GM12878 (cell line): ENCODE data around the gene CORO7. TPM values are rescaled to one million over a fixed set of nuclear protein-coding genes. Genes with fewer than 3 reads are reported as not detected.

Experiments used
- BHLHE40 ChIP-seq, 2 experiments: fragments of 450-650 bp in 1 of 2; IDR thresholded peaks; 2 replicates each; pipeline ENCODE4 v1.6.1; 2011 to 2017; ENCODE audit warnings: low read depth in 2 of 2, borderline replicate concordance in 1 of 2, improper control_type of control experiment in 1 of 2, low read length in 1 of 2, mild to moderate bottlenecking in 1 of 2
- CREM ChIP-seq: IDR thresholded peaks from 2 replicates; pipeline ENCODE4 v1.6.1; 2014; ENCODE audit warnings: antibody characterized with exemption, low read depth
- CTCF ChIP-seq, 3 experiments: IDR thresholded peaks in 2 of 3; conservative IDR thresholded peaks in 1 of 3; 2 replicates each; pipeline ENCODE4 v1.5.1; 2011; ENCODE audit warnings: low read depth in 3 of 3, low read length in 3 of 3, mild to moderate bottlenecking in 3 of 3, control low read depth in 2 of 3, moderate library complexity in 2 of 3, inconsistent platforms in 1 of 3, mixed read lengths in 1 of 3; ENCODE audit not compliant: control insufficient read depth in 2 of 3, insufficient read depth in 1 of 3; ENCODE audit errors: extremely low read depth in 1 of 3
- DPF2 ChIP-seq: fragments of 450-650 bp; IDR thresholded peaks from 2 replicates; pipeline ENCODE4 v1.6.1; 2017; ENCODE audit warnings: mild to moderate bottlenecking
- HDGF ChIP-seq: fragments of 450-650 bp; IDR thresholded peaks from 2 replicates; pipeline ENCODE4 v1.6.1; 2016; ENCODE audit warnings: antibody characterized with exemption
- IKZF2 ChIP-seq, 2 experiments: fragments of 450-650 bp; IDR thresholded peaks; 2 replicates each; pipeline ENCODE4 v1.6.1; 2017; ENCODE audit warnings: mild to moderate bottlenecking in 2 of 2, moderate library complexity in 2 of 2
- KDM1A ChIP-seq: fragments of 200-600 bp; sonication (generic); IDR thresholded peaks from 2 replicates; pipeline ENCODE4 v1.6.1; 2016; ENCODE audit warnings: borderline replicate concordance
- MEF2B ChIP-seq: fragments of 450-650 bp; IDR thresholded peaks from 2 replicates; pipeline ENCODE4 v1.6.1; 2018; ENCODE audit warnings: mild to moderate bottlenecking, moderate library complexity; ENCODE audit not compliant: partially characterized antibody, poor library complexity, severe bottlenecking
- MTA3 ChIP-seq: IDR thresholded peaks from 2 replicates; pipeline ENCODE4 v1.6.1; 2012; ENCODE audit warnings: low read length, inconsistent platforms, borderline replicate concordance
- NR2C2 ChIP-seq: IDR thresholded peaks from 2 replicates; pipeline ENCODE4 v1.6.1; 2011; ENCODE audit warnings: borderline replicate concordance, low read depth; ENCODE audit not compliant: control insufficient read depth, insufficient read length
- NR2F1 ChIP-seq: fragments of 450-650 bp; conservative IDR thresholded peaks from 2 replicates; pipeline ENCODE4 v1.6.1; 2017; ENCODE audit warnings: mild to moderate bottlenecking
- RFX5 ChIP-seq: IDR thresholded peaks from 2 replicates; pipeline ENCODE4 v1.6.1; 2011; ENCODE audit warnings: low read depth, low read length, improper control_type of control experiment
- SMARCA5 ChIP-seq: fragments of 450-650 bp; IDR thresholded peaks from 2 replicates; pipeline ENCODE4 v1.6.1; 2017; ENCODE audit warnings: mild to moderate bottlenecking
- SP1 ChIP-seq: IDR thresholded peaks from one replicate; pipeline ENCODE4 v1.6.1; 2011; ENCODE audit warnings: low read depth, low read length
- SRF ChIP-seq, 2 experiments: IDR thresholded peaks; 2 replicates each; pipeline ENCODE4 v1.6.1; 2011; ENCODE audit warnings: low read depth in 2 of 2, low read length in 2 of 2, mild to moderate bottlenecking in 1 of 2, moderate library complexity in 1 of 2
- polyA plus RNA-seq, 11 experiments: library from polyadenylated mRNA; depleted of rRNA in 4 of 11; unstranded in 6 of 11; stranded (reverse) in 5 of 11; fragments of >200 nt; fragmentation: Nextera tagmentation in 4 of 11; fragmentation: Illumina TruSeq in 1 of 11; extraction: Ambion mirVana in 4 of 11; extraction: Trizol in 1 of 11; gene quantifications; 1 replicate in 1 of 11; 2 replicates in 10 of 11; pipeline versions ENCODE4 v1.2.1 to v1.2.3, GENCODE V29; 2011 to 2016; ENCODE audit warnings: inconsistent platforms in 2 of 11, missing spikeins in 2 of 11, low read depth in 1 of 11
- total RNA-seq, 4 experiments: library from RNA; depleted of rRNA in 3 of 4; stranded (reverse); fragments of >200 nt in 3 of 4; fragmentation: Illumina TruSeq in 1 of 4; extraction: Trizol in 1 of 4; gene quantifications; 2 replicates each; pipeline versions ENCODE4 v1.2.1 to v1.2.3, GENCODE V29; 2013 to 2021
- TF ChIP-seq, protein P1 (sequence below): fragments of 450-650 bp; IDR thresholded peaks from 2 replicates; pipeline ENCODE4 v1.6.1; 2016; ENCODE audit warnings: mild to moderate bottlenecking
- TF ChIP-seq, protein P2 (sequence below): fragments of 450-650 bp; conservative IDR thresholded peaks from 2 replicates; pipeline ENCODE4 v1.6.1; 2017; ENCODE audit warnings: mild to moderate bottlenecking, moderate library complexity
- TF ChIP-seq, protein P3 (sequence below): fragments of 450-650 bp; IDR thresholded peaks from 2 replicates; pipeline ENCODE4 v1.6.1; 2017; ENCODE audit warnings: low read depth, mild to moderate bottlenecking, moderate library complexity
- TF ChIP-seq, protein P4 (sequence below): fragments of 450-650 bp; IDR thresholded peaks from 2 replicates; pipeline ENCODE4 v1.6.1; 2017; ENCODE audit warnings: antibody characterized with exemption, mild to moderate bottlenecking, moderate library complexity

The CORO7 gene
- total and polyA plus RNA-seq, 10 of the 15 experiments (the other 5 are each of a cell fraction or from before 2014, with no cell fraction given) = 0.64 to 89.2 (median 43.7) TPM

- TF ChIP-seq, protein P1, sequence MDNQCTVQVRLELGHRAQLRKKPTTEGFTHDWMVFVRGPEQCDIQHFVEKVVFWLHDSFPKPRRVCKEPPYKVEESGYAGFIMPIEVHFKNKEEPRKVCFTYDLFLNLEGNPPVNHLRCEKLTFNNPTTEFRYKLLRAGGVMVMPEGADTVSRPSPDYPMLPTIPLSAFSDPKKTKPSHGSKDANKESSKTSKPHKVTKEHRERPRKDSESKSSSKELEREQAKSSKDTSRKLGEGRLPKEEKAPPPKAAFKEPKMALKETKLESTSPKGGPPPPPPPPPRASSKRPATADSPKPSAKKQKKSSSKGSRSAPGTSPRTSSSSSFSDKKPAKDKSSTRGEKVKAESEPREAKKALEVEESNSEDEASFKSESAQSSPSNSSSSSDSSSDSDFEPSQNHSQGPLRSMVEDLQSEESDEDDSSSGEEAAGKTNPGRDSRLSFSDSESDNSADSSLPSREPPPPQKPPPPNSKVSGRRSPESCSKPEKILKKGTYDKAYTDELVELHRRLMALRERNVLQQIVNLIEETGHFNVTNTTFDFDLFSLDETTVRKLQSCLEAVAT = no peak
- TF ChIP-seq, protein P2, sequence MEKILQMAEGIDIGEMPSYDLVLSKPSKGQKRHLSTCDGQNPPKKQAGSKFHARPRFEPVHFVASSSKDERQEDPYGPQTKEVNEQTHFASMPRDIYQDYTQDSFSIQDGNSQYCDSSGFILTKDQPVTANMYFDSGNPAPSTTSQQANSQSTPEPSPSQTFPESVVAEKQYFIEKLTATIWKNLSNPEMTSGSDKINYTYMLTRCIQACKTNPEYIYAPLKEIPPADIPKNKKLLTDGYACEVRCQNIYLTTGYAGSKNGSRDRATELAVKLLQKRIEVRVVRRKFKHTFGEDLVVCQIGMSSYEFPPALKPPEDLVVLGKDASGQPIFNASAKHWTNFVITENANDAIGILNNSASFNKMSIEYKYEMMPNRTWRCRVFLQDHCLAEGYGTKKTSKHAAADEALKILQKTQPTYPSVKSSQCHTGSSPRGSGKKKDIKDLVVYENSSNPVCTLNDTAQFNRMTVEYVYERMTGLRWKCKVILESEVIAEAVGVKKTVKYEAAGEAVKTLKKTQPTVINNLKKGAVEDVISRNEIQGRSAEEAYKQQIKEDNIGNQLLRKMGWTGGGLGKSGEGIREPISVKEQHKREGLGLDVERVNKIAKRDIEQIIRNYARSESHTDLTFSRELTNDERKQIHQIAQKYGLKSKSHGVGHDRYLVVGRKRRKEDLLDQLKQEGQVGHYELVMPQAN = peak; percentile 41; the same call in 1 of the 2 replicates
- TF ChIP-seq RFX5 (no peak), SP1 (no peak), MTA3 (no peak), NR2F1 (peak; percentile 91), IKZF2 (IDR thresholded peaks at IDR 0.05) (peak; percentile 65 to 67), DPF2 (peak; percentile 100), CREM (no peak), SRF (IDR thresholded peaks at IDR 0.05; ENCODE audit: low read depth in 2 of 2, low read length in 2 of 2) (no peak), MEF2B (peak; percentile 55), SMARCA5 (peak; percentile 66; the same call in 1 of the 2 replicates), CTCF (IDR thresholded peaks at IDR 0.05 in 2 of 3, conservative IDR thresholded peaks at IDR 0.05 in 1 of 3; ENCODE audit: control insufficient read depth in 2 of 3, extremely low read depth in 1 of 3, insufficient read depth in 1 of 3, low read depth in 3 of 3, low read length in 3 of 3) (peak; percentile 61 to 77 (median 67)), KDM1A (no peak), NR2C2 (no peak), BHLHE40 (IDR thresholded peaks at IDR 0.05; ENCODE audit: borderline replicate concordance in 1 of 2, low read depth in 2 of 2, low read length in 1 of 2) (peak; percentile 48 to 59; a peak in 3 of 4 replicates), HDGF (no peak)
- TF ChIP-seq, protein P3, sequence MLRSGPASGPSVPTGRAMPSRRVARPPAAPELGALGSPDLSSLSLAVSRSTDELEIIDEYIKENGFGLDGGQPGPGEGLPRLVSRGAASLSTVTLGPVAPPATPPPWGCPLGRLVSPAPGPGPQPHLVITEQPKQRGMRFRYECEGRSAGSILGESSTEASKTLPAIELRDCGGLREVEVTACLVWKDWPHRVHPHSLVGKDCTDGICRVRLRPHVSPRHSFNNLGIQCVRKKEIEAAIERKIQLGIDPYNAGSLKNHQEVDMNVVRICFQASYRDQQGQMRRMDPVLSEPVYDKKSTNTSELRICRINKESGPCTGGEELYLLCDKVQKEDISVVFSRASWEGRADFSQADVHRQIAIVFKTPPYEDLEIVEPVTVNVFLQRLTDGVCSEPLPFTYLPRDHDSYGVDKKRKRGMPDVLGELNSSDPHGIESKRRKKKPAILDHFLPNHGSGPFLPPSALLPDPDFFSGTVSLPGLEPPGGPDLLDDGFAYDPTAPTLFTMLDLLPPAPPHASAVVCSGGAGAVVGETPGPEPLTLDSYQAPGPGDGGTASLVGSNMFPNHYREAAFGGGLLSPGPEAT = no peak; the same call in 1 of the 2 replicates
- TF ChIP-seq, protein P4, sequence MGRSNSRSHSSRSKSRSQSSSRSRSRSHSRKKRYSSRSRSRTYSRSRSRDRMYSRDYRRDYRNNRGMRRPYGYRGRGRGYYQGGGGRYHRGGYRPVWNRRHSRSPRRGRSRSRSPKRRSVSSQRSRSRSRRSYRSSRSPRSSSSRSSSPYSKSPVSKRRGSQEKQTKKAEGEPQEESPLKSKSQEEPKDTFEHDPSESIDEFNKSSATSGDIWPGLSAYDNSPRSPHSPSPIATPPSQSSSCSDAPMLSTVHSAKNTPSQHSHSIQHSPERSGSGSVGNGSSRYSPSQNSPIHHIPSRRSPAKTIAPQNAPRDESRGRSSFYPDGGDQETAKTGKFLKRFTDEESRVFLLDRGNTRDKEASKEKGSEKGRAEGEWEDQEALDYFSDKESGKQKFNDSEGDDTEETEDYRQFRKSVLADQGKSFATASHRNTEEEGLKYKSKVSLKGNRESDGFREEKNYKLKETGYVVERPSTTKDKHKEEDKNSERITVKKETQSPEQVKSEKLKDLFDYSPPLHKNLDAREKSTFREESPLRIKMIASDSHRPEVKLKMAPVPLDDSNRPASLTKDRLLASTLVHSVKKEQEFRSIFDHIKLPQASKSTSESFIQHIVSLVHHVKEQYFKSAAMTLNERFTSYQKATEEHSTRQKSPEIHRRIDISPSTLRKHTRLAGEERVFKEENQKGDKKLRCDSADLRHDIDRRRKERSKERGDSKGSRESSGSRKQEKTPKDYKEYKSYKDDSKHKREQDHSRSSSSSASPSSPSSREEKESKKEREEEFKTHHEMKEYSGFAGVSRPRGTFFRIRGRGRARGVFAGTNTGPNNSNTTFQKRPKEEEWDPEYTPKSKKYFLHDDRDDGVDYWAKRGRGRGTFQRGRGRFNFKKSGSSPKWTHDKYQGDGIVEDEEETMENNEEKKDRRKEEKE = no peak
Observed at GRCh38 chr16:4313563-4314531, 102.5 kb downstream of the CORO7 start (continued).
